Caco-2 (cell line): Measurements from ENCODE around the gene DIAPH2. TPM values are rescaled to one million over a fixed set of nuclear protein-coding genes. Genes with fewer than 3 reads are reported as not detected.

ENCODE experiments used
- BruUV-seq: library from RNA; stranded (reverse); fragments of 400-500 nt; replicated peaks from 2 replicates; lab custom pipeline; 2021; lab: Mats Ljungman, UMichigan
- CTCF ChIA-PET: fragments of 300-600 bp; sonication (Branson Sonifier 250); formaldehyde crosslinking; loops from one replicate; lab custom pipeline; 2022; ENCODE audit warnings: antibody characterized with exemption; lab: Charles Lee
- POLR2A ChIA-PET: fragments of 300-600 bp; sonication (Branson Sonifier 250); formaldehyde crosslinking; loops from one replicate; lab custom pipeline; 2022; ENCODE audit warnings: antibody characterized with exemption; lab: Charles Lee
- DNase-seq, 2 experiments: peaks; one replicate each; pipeline versions ENCODE4 v3.0.0 to v3.0.0-alpha.2; 2020 to 2022
- H3K27me3 ChIP-seq: replicated peaks from 2 replicates; pipeline ENCODE4 v1.6.0; 2011; ENCODE audit warnings: low read length; ENCODE audit not compliant: control insufficient read depth, insufficient read depth
- H3K36me3 ChIP-seq: 2 replicates; pipeline ENCODE4 v1.5.1; 2011; ENCODE audit warnings: low read length; ENCODE audit not compliant: control insufficient read depth, insufficient read depth
- H3K4me1 ChIP-seq: fragments of 250-450 bp; sonication (Bioruptor Pico); 2 replicates; pipeline ENCODE4 v1.5.1; 2020; ENCODE audit warnings: mild to moderate bottlenecking
- H3K4me3 ChIP-seq: 2 replicates; pipeline ENCODE4 v1.5.1; 2011; ENCODE audit warnings: low read depth, mild to moderate bottlenecking, control low read depth, low read length
- H3K9me3 ChIP-seq: fragments of 250-450 bp; sonication (Bioruptor Pico); 2 replicates; pipeline ENCODE4 v1.5.1; 2020; ENCODE audit warnings: mild to moderate bottlenecking, moderate library complexity
- H3K27ac Mint-ChIP-seq: one replicate; pipeline ENCODE4 v1.8.0; 2022; ENCODE audit warnings: mixed read lengths; ENCODE audit not compliant: unreplicated experiment
- H3K27me3 Mint-ChIP-seq: one replicate; pipeline ENCODE4 v1.8.0; 2022; ENCODE audit warnings: mixed read lengths; ENCODE audit not compliant: insufficient read depth, unreplicated experiment
- H3K36me3 Mint-ChIP-seq: one replicate; pipeline ENCODE4 v1.8.0; 2022; ENCODE audit warnings: mild to moderate bottlenecking, mixed read lengths; ENCODE audit not compliant: insufficient read depth, unreplicated experiment
- H3K4me1 Mint-ChIP-seq: one replicate; pipeline ENCODE4 v1.8.0; 2022; ENCODE audit warnings: low read depth, mixed read lengths; ENCODE audit not compliant: unreplicated experiment
- H3K4me3 Mint-ChIP-seq: one replicate; pipeline ENCODE4 v1.8.0; 2022; ENCODE audit warnings: mild to moderate bottlenecking, moderate library complexity, mixed read lengths; ENCODE audit not compliant: unreplicated experiment
- H3K9me3 Mint-ChIP-seq: one replicate; pipeline ENCODE4 v1.8.0; 2022; ENCODE audit warnings: mixed read lengths; ENCODE audit not compliant: unreplicated experiment
- intact Hi-C: fragments of 100-400 bp; cut with micrococcal nuclease; formaldehyde crosslinking; loops from one replicate; pipeline ENCODE4 v1.10.0; 2022; ENCODE audit not compliant: unreplicated experiment
- total RNA-seq: library from RNA; stranded (reverse); gene quantifications from 2 replicates; pipeline ENCODE4 v1.2.3, GENCODE V29; 2022
- TF ChIP-seq, protein P1 (sequence below), 2 experiments: fragments of 200-600 bp in 1 of 2; IDR thresholded peaks; 1 replicate in 1 of 2; 2 replicates in 1 of 2; pipeline versions ENCODE4 v1.5.1 to v1.8.0; 2011 to 2022; ENCODE audit warnings: antibody characterized with exemption in 1 of 2, control low read depth in 1 of 2, inconsistent platforms in 1 of 2, low read depth in 1 of 2, low read length in 1 of 2, mild to moderate bottlenecking in 1 of 2, moderate library complexity in 1 of 2; ENCODE audit not compliant: insufficient read depth in 1 of 2, severe bottlenecking in 1 of 2, unreplicated experiment in 1 of 2

The DIAPH2 gene
- total RNA-seq, 1 experiment from 2014 or later: 16.1 TPM

DNA sequence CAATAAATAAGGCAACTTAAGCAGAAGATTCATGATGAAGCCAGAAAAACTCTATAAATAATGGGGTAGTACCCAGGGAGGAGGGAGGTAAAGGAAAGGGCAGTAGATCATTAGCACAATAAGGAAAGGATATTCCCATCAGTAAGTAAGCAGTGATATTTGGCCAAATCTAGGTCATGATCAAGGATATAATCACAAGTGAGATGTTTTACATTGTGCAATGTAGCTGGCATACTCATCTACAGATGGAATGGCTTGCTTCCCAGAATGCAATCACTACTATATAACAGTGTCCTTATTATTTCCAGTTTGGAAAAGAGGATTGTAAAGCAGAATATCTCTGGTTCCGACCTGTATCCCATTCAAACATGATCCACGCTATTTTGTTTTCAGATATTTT, 682.5 kb downstream of the DIAPH2 start:
- H3K4me3 ChIP-seq: no peak overlapping the region
- H3K27ac Mint-ChIP-seq: no peak overlapping the region
- BruUV-seq: no TSS peak
- no peaks in the 10 kb centered on the region for H3K36me3 Mint-ChIP-seq
- no peaks in the 10 kb centered on the region for H3K27me3 ChIP-seq
- DNase-seq: no peak
- ChIA-PET CTCF (no interaction called here), POLR2A (no interaction called here)
- no peaks in the 10 kb centered on the region for H3K9me3 Mint-ChIP-seq
- H3K36me3 ChIP-seq: no peaks in the 10 kb centered on the region
- TF ChIP-seq, protein P1, sequence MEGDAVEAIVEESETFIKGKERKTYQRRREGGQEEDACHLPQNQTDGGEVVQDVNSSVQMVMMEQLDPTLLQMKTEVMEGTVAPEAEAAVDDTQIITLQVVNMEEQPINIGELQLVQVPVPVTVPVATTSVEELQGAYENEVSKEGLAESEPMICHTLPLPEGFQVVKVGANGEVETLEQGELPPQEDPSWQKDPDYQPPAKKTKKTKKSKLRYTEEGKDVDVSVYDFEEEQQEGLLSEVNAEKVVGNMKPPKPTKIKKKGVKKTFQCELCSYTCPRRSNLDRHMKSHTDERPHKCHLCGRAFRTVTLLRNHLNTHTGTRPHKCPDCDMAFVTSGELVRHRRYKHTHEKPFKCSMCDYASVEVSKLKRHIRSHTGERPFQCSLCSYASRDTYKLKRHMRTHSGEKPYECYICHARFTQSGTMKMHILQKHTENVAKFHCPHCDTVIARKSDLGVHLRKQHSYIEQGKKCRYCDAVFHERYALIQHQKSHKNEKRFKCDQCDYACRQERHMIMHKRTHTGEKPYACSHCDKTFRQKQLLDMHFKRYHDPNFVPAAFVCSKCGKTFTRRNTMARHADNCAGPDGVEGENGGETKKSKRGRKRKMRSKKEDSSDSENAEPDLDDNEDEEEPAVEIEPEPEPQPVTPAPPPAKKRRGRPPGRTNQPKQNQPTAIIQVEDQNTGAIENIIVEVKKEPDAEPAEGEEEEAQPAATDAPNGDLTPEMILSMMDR (IDR thresholded peaks at IDR 0.05; ENCODE audit: insufficient read depth in 1 of 2, low read depth in 1 of 2, low read length in 1 of 2, severe bottlenecking in 1 of 2, unreplicated experiment in 1 of 2): no peak
- no peaks in the 10 kb centered on the region for H3K9me3 ChIP-seq
- H3K27me3 Mint-ChIP-seq: no peaks in the 10 kb centered on the region
- no peaks in the 10 kb centered on the region for H3K4me1 ChIP-seq
- peaks cover 6% of the 10 kb centered on the region for H3K4me1 Mint-ChIP-seq
- intact Hi-C loops: no loop called here
- H3K4me3 Mint-ChIP-seq: no peak overlapping the region

DNA sequence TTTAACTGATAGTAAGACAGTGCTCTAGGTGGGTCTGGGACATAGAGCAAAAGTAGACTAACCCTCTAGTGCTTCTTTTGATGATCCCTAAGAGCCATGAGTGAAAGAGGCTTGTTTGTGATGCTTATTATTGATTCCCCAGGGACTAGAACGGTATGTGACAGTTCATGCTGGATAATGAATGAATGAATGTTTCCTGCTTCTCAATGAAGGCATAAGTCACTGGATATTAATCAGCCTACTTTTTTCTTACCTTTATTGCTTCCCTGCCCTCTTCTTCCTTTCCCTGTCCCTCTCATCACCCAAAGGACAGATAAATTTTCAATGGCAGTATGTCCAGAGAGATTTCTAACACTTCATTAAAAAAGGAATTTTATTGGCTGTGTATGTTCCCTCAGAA, 685.3 kb downstream of the DIAPH2 start:
- Mint-ChIP-seq H3K4me3 (no peak overlapping the region), H3K27ac (no peak overlapping the region), H3K9me3 (no peaks in the 10 kb centered on the region), H3K36me3 (no peaks in the 10 kb centered on the region), H3K4me1 (peaks cover 6% of the 10 kb centered on the region), H3K27me3 (no peaks in the 10 kb centered on the region)
- no TSS peak for BruUV-seq
- H3K4me1 ChIP-seq: no peaks in the 10 kb centered on the region
- H3K36me3 ChIP-seq: no peaks in the 10 kb centered on the region
- H3K27me3 ChIP-seq: no peaks in the 10 kb centered on the region
- DNase-seq: no peak
- ChIA-PET CTCF (no interaction called here), POLR2A (no interaction called here)
- intact Hi-C loops: no loop called here
- no peak overlapping the region for H3K4me3 ChIP-seq
- no peaks in the 10 kb centered on the region for H3K9me3 ChIP-seq
- TF ChIP-seq, protein P1 (IDR thresholded peaks at IDR 0.05; ENCODE audit: insufficient read depth in 1 of 2, low read depth in 1 of 2, low read length in 1 of 2, severe bottlenecking in 1 of 2, unreplicated experiment in 1 of 2): no peak

- H3K4me3 Mint-ChIP-seq: no peak overlapping the region
- BruUV-seq: no TSS peak
- H3K36me3 ChIP-seq: no peaks in the 10 kb centered on the region
- no peak overlapping the region for H3K4me3 ChIP-seq
- ChIA-PET POLR2A (no interaction called here), CTCF (no interaction called here)
- H3K27ac Mint-ChIP-seq: no peak overlapping the region
- no peaks in the 10 kb centered on the region for H3K9me3 ChIP-seq
- H3K4me1 Mint-ChIP-seq: no peaks in the 10 kb centered on the region
- H3K27me3 Mint-ChIP-seq: no peaks in the 10 kb centered on the region
- H3K36me3 Mint-ChIP-seq: no peaks in the 10 kb centered on the region
- H3K9me3 Mint-ChIP-seq: no peaks in the 10 kb centered on the region
- H3K27me3 ChIP-seq: no peaks in the 10 kb centered on the region
- intact Hi-C loops: no loop called here
- no peaks in the 10 kb centered on the region for H3K4me1 ChIP-seq
- no peak for DNase-seq
- TF ChIP-seq, protein P1 (IDR thresholded peaks at IDR 0.05; ENCODE audit: insufficient read depth in 1 of 2, low read depth in 1 of 2, low read length in 1 of 2, severe bottlenecking in 1 of 2, unreplicated experiment in 1 of 2): no peak
Observed at GRCh38 chrX:97372001-97372766, 687.5 kb downstream of the DIAPH2 start.
